Effector CD8-positive, alpha-beta T cell (primary cell): ENCODE data around the gene RAD51B.

Experiments
- DNase-seq: peaks from one replicate; lab custom pipeline; 2025; lab: John Stamatoyannopoulos, UW

RAD51B gene

DNA sequence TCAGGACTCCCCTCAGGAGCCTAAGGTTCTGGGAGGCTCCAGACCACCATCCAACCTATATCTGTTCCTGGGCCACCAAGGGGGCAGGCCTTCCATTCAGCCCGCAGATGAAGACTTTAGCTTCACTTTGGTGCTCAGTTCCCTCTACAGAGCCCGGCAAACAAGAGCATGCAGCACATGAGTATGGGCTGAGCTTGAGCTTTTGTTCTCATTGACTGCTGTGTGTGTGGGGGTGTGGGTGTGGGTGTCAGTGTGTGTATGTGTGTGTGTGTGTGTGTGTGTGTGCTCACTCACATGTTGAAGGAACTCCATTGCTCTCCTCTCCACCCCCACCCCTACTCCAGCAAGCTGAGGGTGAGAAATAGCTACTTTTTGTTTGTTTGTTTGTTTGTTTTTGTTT lies 754.1 kb downstream of the RAD51B start:
- no peak for DNase-seq

DNA sequence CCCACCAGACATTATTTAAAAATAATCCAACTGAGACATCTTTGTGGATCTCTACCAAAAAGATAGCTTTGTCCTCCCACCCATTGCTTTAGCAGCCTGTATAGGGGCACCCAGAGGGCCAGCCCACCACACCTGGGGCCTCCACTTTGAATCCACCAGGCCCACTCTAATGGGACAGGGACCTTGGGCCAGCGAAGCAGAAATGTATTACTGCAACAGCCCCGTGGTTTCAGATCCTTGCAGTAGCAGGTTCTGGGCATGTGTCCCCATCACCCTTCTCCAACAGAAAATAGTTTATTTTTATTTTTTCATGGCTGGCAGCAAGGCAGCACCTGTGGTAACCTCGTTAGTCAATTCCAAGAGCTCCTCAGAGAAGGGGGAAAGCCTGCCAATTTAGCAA lies 754.9 kb downstream of the RAD51B start:
- no peak for DNase-seq

DNA sequence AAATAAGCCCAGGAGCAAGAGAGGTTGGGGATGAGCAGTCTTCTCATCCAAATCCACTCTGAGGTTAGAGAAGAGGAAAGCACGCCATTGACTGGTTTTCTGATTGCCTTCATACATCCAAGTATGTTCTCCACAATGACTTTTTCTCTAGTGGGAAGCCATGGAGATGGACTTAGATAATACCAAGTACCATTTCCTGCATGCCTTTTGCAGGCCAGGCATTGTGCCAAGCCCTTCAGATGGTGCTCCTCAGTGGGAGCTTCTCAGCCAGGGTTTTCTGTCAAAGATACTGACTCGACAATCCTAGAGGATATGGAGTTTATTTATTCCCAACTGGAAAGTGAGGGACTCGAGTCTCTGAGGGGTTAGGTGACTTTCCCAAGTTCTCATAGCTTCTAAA lies 755.3 kb downstream of the RAD51B start:
- no peak for DNase-seq

DNA sequence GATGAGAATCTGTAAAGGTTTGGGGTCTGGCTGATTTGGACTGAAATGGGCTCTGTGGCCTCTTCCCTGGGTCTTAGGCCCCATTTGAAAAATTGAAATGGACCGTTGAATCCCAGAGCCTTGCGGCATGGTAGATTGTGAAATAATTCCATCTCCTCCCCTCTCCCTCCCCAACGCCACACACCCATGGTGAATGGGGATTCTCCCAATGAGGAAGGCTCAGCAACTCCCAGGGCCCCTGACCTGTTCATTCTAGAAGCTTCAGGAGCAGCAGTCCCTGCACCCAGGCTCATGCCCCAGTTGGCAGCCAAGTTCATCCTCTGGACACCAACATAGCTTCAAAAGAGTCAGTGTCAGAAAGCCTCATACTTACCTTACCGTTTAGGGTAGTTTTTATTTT lies 755.8 kb downstream of the RAD51B start:
- no peak for DNase-seq

DNA sequence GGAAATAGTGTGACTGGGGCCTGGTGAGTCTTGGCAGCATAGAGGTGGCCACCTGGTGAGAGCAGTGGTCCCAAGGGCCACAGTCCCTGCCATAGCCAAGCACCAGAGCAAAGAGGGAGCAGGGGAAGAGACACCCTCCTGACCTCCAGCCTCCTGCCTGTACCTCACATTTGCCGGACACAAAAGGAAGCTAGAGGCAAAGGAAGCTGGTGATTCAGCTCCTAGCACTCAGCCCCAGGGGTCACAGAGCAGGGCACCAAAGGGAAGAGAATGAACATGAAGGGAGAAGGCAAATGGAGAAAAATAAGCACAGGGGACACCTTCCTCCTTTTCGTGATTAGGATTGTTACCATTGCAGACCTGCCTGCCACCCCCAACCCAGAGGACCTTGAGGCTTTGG lies 756.5 kb downstream of the RAD51B start:
- DNase-seq = no peak

DNA sequence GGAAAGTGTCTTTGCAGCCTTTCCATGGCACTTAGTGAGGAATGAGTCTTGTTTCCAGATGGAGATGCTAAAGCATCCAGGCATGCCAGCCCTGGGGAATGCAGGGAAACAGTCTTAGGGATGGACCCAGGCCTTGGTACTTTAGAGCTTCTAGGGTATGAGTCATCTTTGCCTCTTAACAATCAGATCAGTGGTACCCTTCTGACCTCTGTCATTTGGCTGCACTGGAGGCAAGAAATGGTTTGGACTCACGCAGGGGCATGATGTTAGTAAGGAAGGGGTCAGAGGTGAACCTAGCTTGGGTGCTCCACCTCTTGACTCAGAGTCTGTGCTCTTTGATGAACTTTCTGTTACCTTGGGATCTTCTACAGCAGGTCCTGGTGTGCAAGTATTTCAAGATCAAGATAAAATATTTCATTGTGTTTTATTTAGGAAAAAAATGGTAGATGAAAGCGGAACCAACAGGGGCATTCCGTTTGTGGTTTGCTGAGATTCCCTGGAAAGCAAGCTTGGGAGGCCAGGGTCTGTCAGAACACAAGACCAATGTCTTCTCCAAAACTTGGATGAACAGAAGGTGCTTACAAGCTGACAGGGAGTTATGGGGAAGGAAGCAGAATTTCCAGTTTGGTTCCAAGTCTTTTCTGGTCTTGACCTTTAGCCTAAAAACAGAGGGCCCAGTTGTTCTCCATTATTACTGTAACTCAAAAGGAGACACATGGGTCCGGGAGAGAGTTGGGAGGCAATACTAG lies 757.1 kb downstream of the RAD51B start:
- DNase-seq = no peak

DNA sequence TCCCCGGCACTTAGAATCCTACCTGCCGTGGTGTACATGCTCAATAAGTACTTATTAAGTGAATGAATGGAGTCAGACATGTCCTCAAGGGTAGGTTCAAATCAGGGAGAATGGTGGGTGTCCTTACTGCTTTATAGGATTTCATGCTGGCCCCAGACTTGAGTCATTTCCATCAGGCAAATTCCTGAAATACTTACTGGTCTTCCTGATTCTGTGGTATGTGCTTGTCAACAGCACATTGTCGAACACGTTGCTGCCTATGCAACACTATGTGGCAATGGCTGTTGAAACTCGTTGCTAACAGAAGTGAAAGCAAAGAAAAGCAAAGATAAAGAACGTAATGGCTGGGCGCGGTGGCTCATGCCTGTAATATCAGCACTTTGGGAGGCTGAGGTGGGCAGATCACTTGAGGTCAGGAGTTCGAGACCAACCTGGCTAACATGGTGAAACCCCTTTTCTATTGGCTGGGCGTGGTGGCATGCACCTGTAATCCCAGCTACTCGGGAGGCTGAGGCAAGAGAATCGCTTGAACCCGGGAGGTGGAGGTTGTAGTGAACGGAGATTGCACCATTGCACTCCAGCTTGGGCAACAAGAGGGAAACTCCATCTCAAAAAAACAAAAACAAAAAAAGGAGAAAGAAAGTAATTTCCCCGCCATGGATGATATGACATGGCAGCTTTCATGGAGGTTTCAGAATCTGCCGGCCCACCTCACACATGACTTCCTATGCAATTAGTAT lies 758.4 kb downstream of the RAD51B start:
- DNase-seq = no peak

DNA sequence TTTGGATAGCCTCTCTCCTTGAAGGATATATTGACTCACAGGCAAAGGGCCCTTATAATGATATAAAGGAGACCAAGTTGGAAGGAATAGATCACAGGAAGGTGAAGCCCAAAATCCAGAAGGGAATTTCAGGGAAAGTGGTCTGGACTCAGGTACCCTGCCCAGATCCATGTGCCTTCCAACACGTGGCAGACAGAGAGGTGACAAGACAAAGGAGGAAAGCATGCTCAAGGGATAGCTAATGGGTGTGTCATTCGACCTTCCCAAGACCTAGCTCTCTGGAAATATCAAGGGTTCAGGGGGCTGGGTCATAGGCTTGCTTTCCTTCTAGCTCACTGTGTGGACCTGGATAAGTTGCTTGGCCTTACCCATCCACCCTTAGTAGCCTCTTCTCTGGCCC lies 759.0 kb downstream of the RAD51B start:
- DNase-seq = no peak

DNA sequence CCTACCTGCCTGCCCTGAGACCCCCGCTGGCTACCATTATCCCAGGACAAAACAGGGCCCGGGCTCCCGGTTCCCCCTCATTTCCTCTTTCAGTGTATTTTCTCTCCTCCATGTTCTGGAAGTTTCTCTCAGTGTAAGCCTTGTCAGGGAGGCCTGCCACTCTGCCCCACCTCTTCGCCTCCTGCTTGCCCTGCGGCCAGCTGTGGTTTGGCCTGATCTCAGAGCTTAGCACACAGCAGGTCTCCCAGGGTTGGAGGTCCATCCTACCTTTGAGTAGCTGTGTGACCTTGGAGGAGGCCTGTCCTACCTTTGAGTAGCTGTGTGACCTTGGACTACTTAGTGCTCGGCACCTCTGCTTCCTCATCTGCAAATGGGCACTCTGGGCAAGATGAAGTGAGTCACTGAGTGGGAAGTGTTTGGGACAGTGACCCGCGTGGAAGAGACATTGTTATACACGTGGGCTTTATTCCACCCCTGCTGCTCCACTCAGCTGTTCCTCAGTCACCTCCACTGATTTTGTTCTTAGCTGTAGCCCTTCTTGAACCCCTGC lies 760.6 kb downstream of the RAD51B start:
- DNase-seq = no peak

DNA sequence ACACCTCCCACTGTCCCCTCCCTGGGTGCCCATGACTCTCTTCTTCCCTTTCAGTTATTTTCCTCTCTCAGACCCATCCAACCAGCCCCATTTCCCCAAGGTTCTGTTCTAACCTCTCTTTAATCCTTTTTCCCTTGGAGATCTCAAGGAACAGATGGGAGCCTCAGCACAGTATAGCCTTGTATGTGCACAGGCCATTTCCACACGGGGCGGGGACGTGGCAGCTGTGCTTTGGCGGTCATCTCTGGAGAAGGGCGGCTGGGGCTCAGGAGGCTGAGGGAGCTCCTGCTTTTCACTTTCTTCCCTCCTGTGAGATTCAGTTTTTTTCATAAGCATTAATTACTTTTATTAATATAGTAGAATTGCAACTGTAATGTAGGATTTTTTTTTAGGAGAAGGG lies 761.1 kb downstream of the RAD51B start:
- no peak for DNase-seq

DNA sequence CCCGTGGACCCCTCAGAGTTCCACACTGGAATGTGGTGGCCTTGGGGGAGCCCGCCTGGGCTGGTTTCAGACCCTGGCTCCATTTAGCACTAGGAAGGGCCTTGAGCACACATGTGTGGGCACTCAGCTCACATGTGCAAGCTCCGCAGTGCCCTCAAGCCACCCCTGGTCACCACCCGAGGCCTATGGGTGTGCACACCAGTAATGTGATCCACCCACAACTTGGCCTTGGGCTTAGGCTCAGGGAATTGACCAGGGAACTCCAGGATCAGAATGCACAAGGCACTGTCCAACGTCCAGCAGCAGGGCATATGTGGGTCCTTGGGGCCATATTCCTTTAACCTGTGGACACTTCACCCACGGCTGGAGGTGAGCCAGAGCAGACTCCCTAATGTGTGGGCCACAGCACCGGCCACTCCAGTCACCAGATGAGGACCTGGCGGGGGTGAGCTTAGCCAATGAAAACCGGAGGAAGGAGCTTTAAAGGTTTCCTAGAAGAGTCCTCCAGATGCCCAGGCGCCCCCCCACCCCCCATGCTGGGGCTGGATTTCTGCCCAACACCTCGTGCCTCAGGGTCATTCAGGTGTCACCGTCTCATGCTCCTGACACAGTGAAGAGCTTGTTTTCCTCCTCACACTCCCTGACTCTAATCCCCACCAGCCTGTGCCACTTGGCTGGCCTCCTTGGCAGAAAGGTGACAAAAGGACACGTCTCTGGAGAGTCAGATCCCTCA lies 764.1 kb downstream of the RAD51B start:
- no peak for DNase-seq

DNA sequence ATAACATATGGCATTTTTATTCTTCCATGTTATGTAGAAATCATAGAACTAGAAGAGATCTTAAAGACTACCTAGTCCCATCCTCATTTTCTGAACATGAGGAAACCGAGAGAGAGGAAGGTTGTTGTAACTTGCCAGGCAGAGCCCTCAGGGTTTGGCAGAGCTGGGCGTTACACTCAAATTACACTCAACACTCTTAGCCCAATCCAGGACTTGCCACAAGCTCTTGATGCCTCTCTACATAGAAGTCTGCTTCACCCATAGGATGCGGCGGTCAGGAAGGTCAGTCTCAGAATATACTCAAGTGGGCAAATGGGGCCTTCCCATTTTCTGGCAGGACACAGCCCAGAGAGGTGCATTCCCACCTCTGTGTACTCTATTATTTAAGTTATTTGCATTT lies 765.2 kb downstream of the RAD51B start:
- no peak for DNase-seq

DNA sequence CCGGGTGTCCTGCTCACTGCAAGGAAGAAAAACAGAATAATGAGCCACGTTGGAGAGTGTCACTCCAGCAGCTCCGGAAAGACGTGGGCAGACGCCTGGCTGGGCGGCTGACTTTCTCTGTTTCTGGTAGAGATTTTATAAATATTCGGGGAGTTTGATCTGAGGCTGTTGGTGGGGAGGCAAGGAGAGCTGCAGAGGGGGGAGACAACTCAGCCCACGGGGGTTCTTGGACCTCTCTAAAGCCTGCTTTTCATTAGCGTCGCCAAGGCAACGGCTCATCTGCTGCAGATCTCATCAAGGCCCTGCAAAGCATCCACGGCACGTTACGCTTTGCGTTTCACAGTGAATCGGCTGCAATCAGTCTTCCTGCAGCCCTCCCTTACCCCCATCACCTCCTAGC lies 766.1 kb downstream of the RAD51B start:
- no peak for DNase-seq

DNA sequence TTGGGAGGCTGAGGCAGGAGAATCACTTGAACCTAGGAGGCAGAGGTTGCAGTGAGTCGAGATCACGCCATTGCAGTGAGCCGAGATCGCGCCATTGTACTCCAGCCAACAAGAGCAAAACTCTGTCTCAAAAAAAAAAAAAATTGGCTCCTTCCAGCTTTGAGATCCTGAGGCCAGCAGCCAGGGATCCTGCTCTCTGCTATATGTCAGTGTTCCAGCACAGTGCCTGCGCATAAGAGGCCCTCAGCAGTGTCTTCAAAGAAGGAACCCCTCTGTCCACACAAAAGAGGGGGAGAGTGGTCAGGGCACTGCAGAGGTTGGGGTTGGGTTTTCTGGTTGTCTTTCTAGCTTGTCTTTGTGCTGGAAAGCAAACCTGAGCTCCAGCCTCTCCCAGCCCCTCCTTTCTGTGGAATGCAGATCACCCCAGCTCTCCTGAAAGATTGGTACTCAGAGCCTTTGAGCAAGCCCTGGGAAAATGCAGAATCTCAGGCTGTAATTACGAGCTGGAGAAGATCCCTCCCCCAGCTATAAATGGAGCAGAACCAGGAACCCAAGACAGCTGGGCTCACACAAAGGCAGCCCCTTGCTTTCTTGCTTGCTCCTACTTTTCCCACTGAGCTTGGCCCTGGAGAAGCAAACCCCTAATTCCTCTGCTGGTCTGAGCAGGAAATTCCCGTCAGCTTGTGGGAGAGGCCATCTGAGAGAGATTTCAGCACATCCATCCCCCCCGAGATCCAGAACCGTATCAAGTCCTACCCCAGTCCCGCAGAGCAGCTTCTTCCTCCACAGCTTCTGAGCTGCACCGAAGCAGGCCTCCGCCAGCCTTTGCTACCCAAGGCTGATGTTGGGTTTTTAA lies 767.5 kb downstream of the RAD51B start:
- no peak for DNase-seq

DNA sequence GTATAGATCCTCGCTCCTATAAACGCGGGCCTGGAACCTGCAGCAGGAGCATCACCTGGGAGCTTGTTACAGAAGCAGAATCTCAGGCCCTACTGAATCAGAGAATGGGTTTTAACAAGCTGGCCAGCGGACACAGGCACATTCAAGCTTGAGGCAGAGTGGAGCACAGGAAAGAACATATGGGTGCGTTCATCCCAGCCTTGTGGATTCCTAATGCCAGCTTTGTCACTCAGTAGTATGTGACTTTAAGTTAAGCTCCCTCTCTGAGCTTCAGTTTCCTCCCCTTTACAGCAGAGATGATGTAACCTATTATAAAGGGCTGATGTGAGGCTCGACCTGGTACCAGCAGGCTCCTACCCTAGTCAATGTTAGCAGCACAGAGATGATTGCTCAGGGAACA lies 768.4 kb downstream of the RAD51B start:
- no peak for DNase-seq

DNA sequence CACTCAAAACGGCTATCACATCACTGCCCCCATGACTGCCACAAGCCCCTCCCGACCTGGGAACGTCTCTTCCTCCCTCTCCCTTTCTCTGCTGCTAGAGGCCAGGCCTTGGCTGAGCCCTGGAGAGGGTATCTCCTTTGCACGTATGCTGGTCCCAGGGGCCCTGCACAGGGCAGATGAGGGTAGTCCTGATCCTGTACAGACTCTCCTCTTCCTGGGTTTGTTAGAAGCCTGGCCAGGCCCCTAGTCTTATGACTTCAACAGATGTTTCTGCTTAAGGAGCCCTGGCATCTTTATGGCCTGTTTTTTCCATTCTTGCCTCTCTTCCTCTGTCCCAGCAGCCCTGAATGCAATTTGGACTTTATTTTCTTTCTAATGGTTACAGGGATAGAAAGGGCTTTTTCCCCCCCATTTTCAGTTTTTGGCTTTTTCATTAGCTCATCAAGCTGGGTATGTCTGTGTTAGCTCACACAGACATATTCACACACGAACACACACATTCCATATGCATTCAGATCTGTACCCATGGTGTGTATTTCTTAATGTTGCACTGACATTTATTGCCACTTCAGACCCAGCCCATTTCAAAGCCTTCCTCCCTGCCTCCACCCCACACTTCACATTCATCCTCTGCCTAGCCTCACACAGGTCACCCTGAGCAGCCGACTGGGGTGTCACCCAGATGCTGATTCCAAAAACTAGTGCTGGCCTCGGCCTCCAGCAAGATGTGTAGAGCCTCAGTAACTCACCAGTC lies 770.0 kb downstream of the RAD51B start:
- no peak for DNase-seq

DNA sequence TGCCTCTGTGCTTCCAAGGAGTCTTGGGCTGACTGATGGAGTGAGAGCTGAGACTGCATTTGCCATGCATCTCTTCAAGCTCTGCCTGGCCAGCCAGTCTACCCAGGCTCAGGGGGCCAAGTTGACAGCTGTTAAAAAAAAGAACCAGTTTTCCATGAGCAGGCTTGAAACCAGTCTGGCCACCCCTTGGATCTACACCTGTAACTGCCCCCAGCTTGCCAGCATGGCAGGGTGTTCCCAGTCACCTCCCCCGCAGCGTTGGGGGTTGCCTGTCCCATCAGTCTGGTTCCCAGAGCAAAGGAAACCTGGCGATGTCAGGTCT lies 770.6 kb downstream of the RAD51B start:
- no peak for DNase-seq

DNA sequence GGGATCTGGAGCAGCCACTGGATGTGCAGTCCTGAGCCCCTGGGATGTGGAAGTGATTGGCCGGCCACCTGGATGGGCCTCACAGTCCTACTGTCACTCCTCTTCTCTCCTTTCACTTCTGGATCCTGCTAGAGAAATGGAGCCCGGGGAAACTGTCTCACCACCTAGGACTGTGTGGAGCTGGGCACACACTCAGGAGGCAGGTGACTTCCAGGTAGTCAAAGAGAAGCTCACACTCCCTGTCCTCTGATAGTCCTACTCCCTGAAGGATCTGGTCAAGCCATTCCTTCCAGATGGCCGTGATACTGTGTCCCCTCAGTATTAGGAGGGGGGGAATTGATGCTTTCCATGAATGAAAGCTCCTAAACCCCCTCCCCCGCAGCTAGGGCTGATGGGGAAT lies 772.2 kb downstream of the RAD51B start:
- DNase-seq = no peak

DNA sequence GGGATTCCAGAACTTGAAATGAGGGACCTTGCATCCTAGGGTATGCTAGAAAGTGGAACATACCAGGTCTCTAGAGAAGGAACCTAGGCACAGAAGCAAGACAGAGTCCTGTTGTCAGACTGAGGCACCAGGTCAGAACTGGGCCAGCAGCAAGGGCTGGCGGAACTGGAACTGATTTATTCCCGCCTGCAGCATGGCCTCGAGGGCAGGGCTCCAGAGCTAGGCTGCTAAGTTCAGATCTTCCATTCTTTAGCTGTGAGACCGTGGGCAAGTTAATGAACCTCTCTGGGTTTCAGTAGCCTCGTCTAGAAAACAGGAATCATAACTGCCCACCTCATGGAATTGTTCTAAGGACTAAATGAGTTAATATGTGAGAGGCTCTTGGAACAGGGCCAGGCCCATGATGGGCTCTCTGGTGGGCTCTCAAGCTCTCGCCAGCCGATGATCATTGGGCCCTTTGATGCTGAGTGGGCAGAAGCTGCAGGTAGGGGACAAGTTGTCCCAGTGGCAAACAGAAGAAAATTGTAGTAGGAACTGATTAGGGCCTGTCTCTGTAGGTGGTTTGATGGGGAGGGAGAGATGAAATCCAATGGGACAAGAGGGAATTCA lies 773.5 kb downstream of the RAD51B start:
- no peak for DNase-seq

DNA sequence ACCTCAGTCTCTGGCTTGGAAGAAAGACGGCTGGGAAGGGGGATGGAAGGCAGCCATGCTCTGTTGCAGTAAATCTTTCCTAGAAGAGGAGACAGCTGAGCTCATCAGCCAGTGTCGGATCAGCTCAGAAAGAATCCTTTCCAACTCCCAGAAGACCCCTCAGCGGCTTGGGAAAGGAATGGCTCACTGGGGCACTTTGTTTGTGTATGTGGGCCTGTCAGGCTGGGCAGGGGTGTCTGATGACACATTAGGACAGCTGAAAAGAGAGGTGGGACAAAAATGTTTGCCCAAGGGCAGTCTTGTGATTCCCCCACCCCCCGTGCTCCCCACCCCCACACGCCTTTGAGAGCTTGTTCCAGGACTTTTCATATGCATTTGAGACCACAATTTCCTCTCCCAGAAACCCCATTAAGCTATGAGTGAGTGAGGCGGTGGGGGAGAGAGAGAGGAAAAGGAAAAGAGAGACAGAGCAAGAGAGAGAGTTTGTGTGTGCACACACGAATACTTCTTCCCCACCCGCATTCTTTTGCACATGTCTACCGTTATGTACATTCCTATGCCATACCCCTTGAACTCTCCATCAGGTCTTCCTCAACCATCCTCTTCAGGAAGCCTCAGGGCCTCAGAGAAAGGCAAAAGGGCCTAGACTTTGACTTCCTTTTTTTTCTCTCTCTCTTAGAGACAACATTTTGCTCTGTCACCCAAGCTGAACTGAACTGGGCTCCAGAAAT lies 774.4 kb downstream of the RAD51B start:
- no peak for DNase-seq
